ENCODE measurements around the gene KRT6B. TPM values are rescaled to one million over a fixed set of nuclear protein-coding genes. Genes with fewer than 3 reads are reported as not detected.
"Not testable (repeated sequence)": the region's sequence is repeated elsewhere in the genome, so short reads cannot be mapped to it uniquely, and the experiment has no call there.

Gene KRT6B
- total RNA-seq (not detected), polyA plus RNA-seq (under 1 TPM in 1 of 2 donors, not detected in 1; 0.18 TPM)
- long read RNA-seq, donor 1: 0 reads
- long read RNA-seq, donor 2: 0 reads

GRCh38 chr12:52452101-52452500 is at the start of gene KRT6B:
KRT6B (minus strand) TSS chr12:52452146; CDS start chr12:52452078, 68 bp downstream.
- Histone ChIP-seq H3K4me1 (ENCODE audit: control insufficient read depth in 1 of 2, insufficient read depth in 2 of 2, low read length in 2 of 2) (no peaks in the 10 kb centered on the region), H3K9me3 (ENCODE audit: control insufficient read depth, low read length) (no peaks in the 10 kb centered on the region), H3K36me3 (ENCODE audit: control insufficient read depth in 1 of 2, insufficient read depth in 2 of 2, low read length in 1 of 2) (no peaks in the 10 kb centered on the region), H3K27me3 (ENCODE audit: control insufficient read depth in 1 of 2, insufficient read depth in 2 of 2, low read length in 1 of 2) (no peaks in the 10 kb centered on the region), H3K27ac (ENCODE audit: low read depth in 1 of 2, low read length in 2 of 2) (no peak within 1 kb of the TSS), H3K4me3 (ENCODE audit: low read length in 2 of 2) (no peak within 1 kb of the TSS)
- DNase-seq (no peak), ATAC-seq (ENCODE audit: low FRiP score) (peak; percentile 22)
- intact Hi-C loops (cut with DNase I): no loop called here
- WGBS, 2 donors: 89 to 92% methylated on average over 6 of the region's 6 CpGs

GRCh38 chr12:52501490-52501889 is 49.5 kb upstream of the KRT6B start:
- intact Hi-C loops (cut with DNase I): loop anchor here in 1 of 2 donors (10.0 kb wide), 1 partner anchor 127 kb away; no protein-coding TSS in a partner anchor
- peaks cover 2% of the 10 kb centered on the region for H3K9me3 ChIP-seq (ENCODE audit: control insufficient read depth, low read length)
- H3K4me1 ChIP-seq (ENCODE audit: control insufficient read depth in 1 of 2, insufficient read depth in 2 of 2, low read length in 2 of 2): no peaks in the 10 kb centered on the region
- ATAC-seq (ENCODE audit: low FRiP score) (no peak), DNase-seq (no peak)
- 73 to 74% methylated on average over 7 of the region's 7 CpGs for whole genome bisulfite sequencing, 2 donors
- H3K4me3 ChIP-seq (ENCODE audit: low read length in 2 of 2): no peak overlapping the region
- H3K36me3 ChIP-seq (ENCODE audit: control insufficient read depth in 1 of 2, insufficient read depth in 2 of 2, low read length in 1 of 2): no peaks in the 10 kb centered on the region
- H3K27me3 ChIP-seq (ENCODE audit: control insufficient read depth in 1 of 2, insufficient read depth in 2 of 2, low read length in 1 of 2): no peaks in the 10 kb centered on the region
- no peak overlapping the region for H3K27ac ChIP-seq (ENCODE audit: low read depth in 1 of 2, low read length in 2 of 2)

- not testable (repeated sequence) for H3K4me1 ChIP-seq (ENCODE audit: control insufficient read depth in 1 of 2, insufficient read depth in 2 of 2, low read length in 2 of 2); ATAC-seq (ENCODE audit: low FRiP score)
- intact Hi-C loops (cut with DNase I): loop anchor here in 1 of 2 donors (10.0 kb wide), 1 partner anchor 126 kb away; no protein-coding TSS in a partner anchor
Measured at GRCh38 chr12:52500574-52500973, 48.6 kb upstream of the KRT6B start.

GRCh38 chr12:52499806-52500560 is 48.0 kb upstream of the KRT6B start:
- ATAC-seq (ENCODE audit: low FRiP score) (no peak), DNase-seq (no peak)
- H3K27ac ChIP-seq (ENCODE audit: low read depth in 1 of 2, low read length in 2 of 2): no peak overlapping the region
- no peak overlapping the region for H3K4me3 ChIP-seq (ENCODE audit: low read length in 2 of 2)
- peaks cover 2% of the 10 kb centered on the region for H3K9me3 ChIP-seq (ENCODE audit: control insufficient read depth, low read length)
- 50 to 58% methylated on average over 5 of the region's 5 CpGs for WGBS, 2 donors
- no peaks in the 10 kb centered on the region for H3K4me1 ChIP-seq (ENCODE audit: control insufficient read depth in 1 of 2, insufficient read depth in 2 of 2, low read length in 2 of 2)
- intact Hi-C loops (cut with DNase I): loop anchor here in 1 of 2 donors (10.0 kb wide), 1 partner anchor 125 kb away; no protein-coding TSS in a partner anchor
- H3K27me3 ChIP-seq (ENCODE audit: control insufficient read depth in 1 of 2, insufficient read depth in 2 of 2, low read length in 1 of 2): no peaks in the 10 kb centered on the region
- no peaks in the 10 kb centered on the region for H3K36me3 ChIP-seq (ENCODE audit: control insufficient read depth in 1 of 2, insufficient read depth in 2 of 2, low read length in 1 of 2)

More at GRCh38 chr12:52500574-52500973, 48.6 kb upstream of the KRT6B start:
- H3K27me3 ChIP-seq (ENCODE audit: control insufficient read depth in 1 of 2, insufficient read depth in 2 of 2, low read length in 1 of 2); DNase-seq; H3K4me3 ChIP-seq (ENCODE audit: low read length in 2 of 2); H3K36me3 ChIP-seq (ENCODE audit: control insufficient read depth in 1 of 2, insufficient read depth in 2 of 2, low read length in 1 of 2); H3K9me3 ChIP-seq (ENCODE audit: control insufficient read depth, low read length); H3K27ac ChIP-seq (ENCODE audit: low read depth in 1 of 2, low read length in 2 of 2): not testable (repeated sequence)
- 82 to 85% methylated on average over 6 of the region's 6 CpGs for WGBS, 2 donors

GRCh38 chr12:52498946-52499345 is 47.0 kb upstream of the KRT6B start:
- Histone ChIP-seq H3K4me1 (ENCODE audit: control insufficient read depth in 1 of 2, insufficient read depth in 2 of 2, low read length in 2 of 2) (no peaks in the 10 kb centered on the region), H3K27ac (ENCODE audit: low read depth in 1 of 2, low read length in 2 of 2) (no peak overlapping the region), H3K9me3 (ENCODE audit: control insufficient read depth, low read length) (peaks cover 2% of the 10 kb centered on the region), H3K4me3 (ENCODE audit: low read length in 2 of 2) (no peak overlapping the region), H3K36me3 (ENCODE audit: control insufficient read depth in 1 of 2, insufficient read depth in 2 of 2, low read length in 1 of 2) (no peaks in the 10 kb centered on the region), H3K27me3 (ENCODE audit: control insufficient read depth in 1 of 2, insufficient read depth in 2 of 2, low read length in 1 of 2) (no peaks in the 10 kb centered on the region)
- ATAC-seq (ENCODE audit: low FRiP score): no peak
- DNase-seq: no peak
- intact Hi-C loops (cut with DNase I): no loop called here
- WGBS, 2 donors: 45 to 55% methylated on average over 1 of the region's 1 CpG

- no peak overlapping the region for H3K4me3 ChIP-seq (ENCODE audit: low read length in 2 of 2)
- intact Hi-C loops (cut with DNase I): no loop called here
- no peaks in the 10 kb centered on the region for H3K4me1 ChIP-seq (ENCODE audit: control insufficient read depth in 1 of 2, insufficient read depth in 2 of 2, low read length in 2 of 2)
- no peaks in the 10 kb centered on the region for H3K36me3 ChIP-seq (ENCODE audit: control insufficient read depth in 1 of 2, insufficient read depth in 2 of 2, low read length in 1 of 2)
- ATAC-seq (ENCODE audit: low FRiP score): no peak
- H3K27me3 ChIP-seq (ENCODE audit: control insufficient read depth in 1 of 2, insufficient read depth in 2 of 2, low read length in 1 of 2): no peaks in the 10 kb centered on the region
- H3K9me3 ChIP-seq (ENCODE audit: control insufficient read depth, low read length): peaks cover 2% of the 10 kb centered on the region
- no peak overlapping the region for H3K27ac ChIP-seq (ENCODE audit: low read depth in 1 of 2, low read length in 2 of 2)
- no peak for DNase-seq
- 80 to 84% methylated on average over 7 of the region's 7 CpGs for WGBS, 2 donors
Measured at GRCh38 chr12:52497975-52498374, 46.0 kb upstream of the KRT6B start.

- no peak overlapping the region for H3K4me3 ChIP-seq (ENCODE audit: low read length in 2 of 2)
- DNase-seq: no peak
- peaks cover 2% of the 10 kb centered on the region for H3K9me3 ChIP-seq (ENCODE audit: control insufficient read depth, low read length)
- no peak for ATAC-seq (ENCODE audit: low FRiP score)
- WGBS, 2 donors: 68 to 74% methylated on average over 4 of the region's 4 CpGs
- no peaks in the 10 kb centered on the region for H3K36me3 ChIP-seq (ENCODE audit: control insufficient read depth in 1 of 2, insufficient read depth in 2 of 2, low read length in 1 of 2)
- intact Hi-C loops (cut with DNase I): no loop called here
- no peaks in the 10 kb centered on the region for H3K4me1 ChIP-seq (ENCODE audit: control insufficient read depth in 1 of 2, insufficient read depth in 2 of 2, low read length in 2 of 2)
- no peak overlapping the region for H3K27ac ChIP-seq (ENCODE audit: low read depth in 1 of 2, low read length in 2 of 2)
- no peaks in the 10 kb centered on the region for H3K27me3 ChIP-seq (ENCODE audit: control insufficient read depth in 1 of 2, insufficient read depth in 2 of 2, low read length in 1 of 2)
Measured at GRCh38 chr12:52496590-52497071, 44.7 kb upstream of the KRT6B start.

GRCh38 chr12:52496054-52496453 is 44.1 kb upstream of the KRT6B start:
- H3K4me3 ChIP-seq (ENCODE audit: low read length in 2 of 2): no peak overlapping the region
- intact Hi-C loops (cut with DNase I): no loop called here
- no peak for DNase-seq
- no peak for ATAC-seq (ENCODE audit: low FRiP score)
- peaks cover 2% of the 10 kb centered on the region for H3K9me3 ChIP-seq (ENCODE audit: control insufficient read depth, low read length)
- no peaks in the 10 kb centered on the region for H3K36me3 ChIP-seq (ENCODE audit: control insufficient read depth in 1 of 2, insufficient read depth in 2 of 2, low read length in 1 of 2)
- H3K27ac ChIP-seq (ENCODE audit: low read depth in 1 of 2, low read length in 2 of 2): no peak overlapping the region
- H3K27me3 ChIP-seq (ENCODE audit: control insufficient read depth in 1 of 2, insufficient read depth in 2 of 2, low read length in 1 of 2): no peaks in the 10 kb centered on the region
- 72 to 85% methylated on average over 2 of the region's 2 CpGs for WGBS, 2 donors
- no peaks in the 10 kb centered on the region for H3K4me1 ChIP-seq (ENCODE audit: control insufficient read depth in 1 of 2, insufficient read depth in 2 of 2, low read length in 2 of 2)

GRCh38 chr12:52495389-52495788 is 43.4 kb upstream of the KRT6B start:
- Histone ChIP-seq H3K27ac (ENCODE audit: low read depth in 1 of 2, low read length in 2 of 2) (no peak overlapping the region), H3K4me1 (ENCODE audit: control insufficient read depth in 1 of 2, insufficient read depth in 2 of 2, low read length in 2 of 2) (no peaks in the 10 kb centered on the region), H3K4me3 (ENCODE audit: low read length in 2 of 2) (no peak overlapping the region), H3K9me3 (ENCODE audit: control insufficient read depth, low read length) (peaks cover under 1% of the 10 kb centered on the region), H3K27me3 (ENCODE audit: control insufficient read depth in 1 of 2, insufficient read depth in 2 of 2, low read length in 1 of 2) (no peaks in the 10 kb centered on the region), H3K36me3 (ENCODE audit: control insufficient read depth in 1 of 2, insufficient read depth in 2 of 2, low read length in 1 of 2) (no peaks in the 10 kb centered on the region)
- no peak for DNase-seq
- ATAC-seq (ENCODE audit: low FRiP score): no peak
- 48 to 51% methylated on average over 3 of the region's 3 CpGs for WGBS, 2 donors
- intact Hi-C loops (cut with DNase I): no loop called here
